ENCODE measurements around the gene C10orf90. TPM values are rescaled to one million over a fixed set of nuclear protein-coding genes. Genes with fewer than 3 reads are reported as not detected.

Gene C10orf90
- not detected in 2 replicates for total RNA-seq (2021; fragmentation: NEBNext Ultra II Directional; extraction: Animal tissue kit (Norgen Biotek cat#: 25700))
- polyA plus RNA-seq (2011; rRNA removed): 0.16 and 0.21 TPM in 2 replicates
- not detected for polyA plus RNA-seq (2011; cell fraction: cytosol; rRNA removed)
- 0.17 TPM for polyA plus RNA-seq (2011; cell fraction: nucleus; rRNA removed)
- polyA plus RNA-seq (2012, experiment 1 of 2): 0.11 to 0.17 TPM in 2 of 4 replicates, not detected in the others
- not detected for polyA plus RNA-seq (2012, experiment 2 of 2)
- 0.12 TPM for polyA plus RNA-seq (2013, experiment 1 of 2)
- polyA plus RNA-seq (2013, experiment 2 of 2): 0.18 TPM
- 0.24 and 0.32 TPM in 2 replicates for polyA minus RNA-seq (2011; rRNA and poly(A)+ RNA removed)
- not detected for polyA minus RNA-seq (2011; cell fraction: cytosol; rRNA and poly(A)+ RNA removed)
- 0.40 TPM for polyA minus RNA-seq (2011; cell fraction: nucleus; rRNA and poly(A)+ RNA removed)
- long read RNA-seq, experiment 1, partial matches to known transcripts: 0 of 1 reads
- long read RNA-seq, experiment 1, other reads (novel, unspliced or antisense): 1 of 1 reads
- long read RNA-seq, experiment 2: 0 reads

DNA sequence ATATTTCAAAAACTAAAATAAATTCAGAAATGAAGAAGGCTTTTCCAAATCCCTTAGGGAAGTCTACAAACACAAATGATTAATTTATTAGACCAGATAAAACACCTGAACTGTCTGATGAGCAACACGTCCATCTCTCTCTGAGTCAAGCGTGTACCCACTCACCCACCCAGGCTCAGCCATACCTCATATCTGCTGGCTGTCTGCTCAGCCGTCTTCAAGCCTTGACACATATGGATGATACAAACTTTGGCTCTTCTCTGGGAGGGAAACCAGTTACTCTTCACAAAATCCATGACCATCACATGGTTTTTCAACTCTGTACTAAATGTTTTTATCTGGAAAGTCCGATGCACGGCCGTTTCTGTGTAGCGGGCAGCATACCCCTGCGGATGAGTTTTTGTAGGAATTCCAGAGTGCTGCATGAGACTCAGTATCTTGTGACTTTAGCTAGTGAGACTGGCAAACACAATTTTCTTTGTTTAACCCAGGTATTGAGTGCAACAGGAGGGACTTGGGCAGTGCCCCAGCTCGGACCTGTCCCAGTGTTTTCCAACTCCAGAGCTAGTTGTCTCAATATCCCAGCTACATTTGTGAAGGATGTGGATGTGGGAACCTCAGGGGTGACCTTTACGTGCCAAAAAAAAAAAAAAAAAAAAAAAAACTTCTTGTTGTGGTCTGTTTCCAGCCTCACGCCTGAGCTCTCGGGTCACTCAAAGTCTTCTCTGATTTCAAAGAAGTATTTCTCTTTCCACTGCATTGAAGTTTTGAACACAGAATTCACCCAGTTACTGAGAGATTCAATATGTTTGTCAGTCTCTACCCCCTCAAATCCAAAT lies at the start of gene C10orf90:
C10orf90 (minus strand) TSS at position 638 of the 839 bp plus-strand sequence; CDS start at position 425, 213 bp downstream.
- H2BK12ac ChIP-seq (ENCODE audit: low read depth, low read length): no peak within 1 kb of the TSS
- 88% methylated on average over 12 of the region's 12 CpGs; no CpG with 5 or more reads in 1 of the 2 experiments for WGBS, 2 experiments (ENCODE audit: extremely low coverage in 1 of 2, insufficient coverage in 1 of 2, insufficient read length in 1 of 2, insufficient replicate concordance in 2 of 2, low coverage in 1 of 2, low lambda C conversion rate in 2 of 2, missing lambda C conversion rate in 1 of 2)
- H3K56ac ChIP-seq (replicated peaks; ENCODE audit: insufficient read length, low read depth, low read length): no peak within 1 kb of the TSS
- no peak within 1 kb of the TSS for H3K23ac ChIP-seq (ENCODE audit: insufficient read length)
- H2AFZ ChIP-seq (ENCODE audit: low read length): peak within 1 kb of the TSS; percentile 57; the same call in 1 of the 2 replicates
- ChIA-PET POLR2A (ENCODE audit: partially characterized antibody) (no interaction called here), CTCF (ENCODE audit: partially characterized antibody) (no interaction called here)
- H3K4me2 ChIP-seq (ENCODE audit: insufficient read depth in 1 of 2, low read depth in 2 of 2, low read length in 2 of 2): no peak within 1 kb of the TSS
- no peak within 1 kb of the TSS for H4K91ac ChIP-seq (replicated peaks; ENCODE audit: insufficient read length, low read length)
- H3K14ac ChIP-seq (ENCODE audit: insufficient read length): no peak within 1 kb of the TSS
- no peaks in the 10 kb centered on the region for H3K36me3 ChIP-seq (ENCODE audit: control insufficient read depth in 2 of 4, insufficient read depth in 4 of 4, low read length in 3 of 4)
- H3K79me1 ChIP-seq (ENCODE audit: low read depth, low read length): no peaks in the 10 kb centered on the region
- H2BK5ac ChIP-seq (ENCODE audit: low read depth, low read length): no peak within 1 kb of the TSS
- no peaks in the 10 kb centered on the region for H3K79me2 ChIP-seq (ENCODE audit: control insufficient read depth in 1 of 2, insufficient read depth in 2 of 2, low read length in 2 of 2)
- H2AK5ac ChIP-seq (ENCODE audit: low read depth, low read length): no peak within 1 kb of the TSS
- DNase-seq (ENCODE audit: low read depth in 1 of 2, low spot score in 2 of 2) (no peak), FAIRE-seq (no peak)
- no peak within 1 kb of the TSS for H2BK15ac ChIP-seq (ENCODE audit: low read length)
- TF ChIP-seq SIRT6 (IDR thresholded peaks at IDR 0.05; ENCODE audit: low read length): no peak
- TF ChIP-seq BCL11A (IDR thresholded peaks at IDR 0.05; ENCODE audit: low read depth in 2 of 2, low read length in 2 of 2): no peak
- no peak for TF ChIP-seq POU5F1 (IDR thresholded peaks at IDR 0.05; ENCODE audit: low read depth, low read length)
- TF ChIP-seq RAD21 (IDR thresholded peaks at IDR 0.05 in 1 of 2, conservative IDR thresholded peaks at IDR 0.05 in 1 of 2; ENCODE audit: low read depth in 2 of 2, low read length in 2 of 2): no peak
- TF ChIP-seq HDAC2 (IDR thresholded peaks at IDR 0.05; ENCODE audit: borderline replicate concordance in 1 of 2, low read depth in 2 of 2, low read length in 2 of 2): no peak
- H3K9ac ChIP-seq (replicated peaks in 1 of 4; ENCODE audit: extremely low read depth in 1 of 4, low read depth in 3 of 4, low read length in 3 of 4): no peak within 1 kb of the TSS
- no peak within 1 kb of the TSS for H2BK120ac ChIP-seq (replicated peaks; ENCODE audit: low read depth, low read length)
- H3K4ac ChIP-seq (replicated peaks; ENCODE audit: insufficient read length, low read depth, low read length): no peak within 1 kb of the TSS
- H3K18ac ChIP-seq (ENCODE audit: extremely low read depth, low read length): no peak within 1 kb of the TSS
- H4K5ac ChIP-seq (ENCODE audit: insufficient read length, low read depth, low read length): no peak within 1 kb of the TSS
- no peaks in the 10 kb centered on the region for H3K9me3 ChIP-seq (ENCODE audit: insufficient read depth in 2 of 2, low read depth in 1 of 2, low read length in 1 of 2)
- no peaks in the 10 kb centered on the region for H4K20me1 ChIP-seq (replicated peaks in 1 of 2; ENCODE audit: control insufficient read depth in 1 of 2, insufficient read depth in 2 of 2, low read length in 2 of 2)
- no peaks in the 10 kb centered on the region for H3K4me1 ChIP-seq (replicated peaks in 1 of 4; ENCODE audit: control insufficient read depth in 3 of 4, insufficient read depth in 4 of 4, low read length in 3 of 4)
- H3K27me3 ChIP-seq (replicated peaks in 1 of 4; ENCODE audit: control insufficient read depth in 3 of 4, extremely low read depth in 1 of 4, insufficient read depth in 3 of 4, low read length in 3 of 4): no peaks in the 10 kb centered on the region
- no peak within 1 kb of the TSS for H3K27ac ChIP-seq (ENCODE audit: low read depth, low read length)
- no peak within 1 kb of the TSS for H2BK20ac ChIP-seq (ENCODE audit: low read length)
- no peak within 1 kb of the TSS for H3K4me3 ChIP-seq (ENCODE audit: extremely low read depth in 1 of 4, insufficient read depth in 2 of 4, low read depth in 3 of 4, low read length in 4 of 4)
- no peak within 1 kb of the TSS for H4K8ac ChIP-seq (ENCODE audit: extremely low read depth, insufficient read depth, low read length)
- no peaks in the 10 kb centered on the region for H3K23me2 ChIP-seq (ENCODE audit: low read depth, low read length)

All from H1 (cell line).